ENCODE measurements around the gene EARS2. TPM values are rescaled to one million over a fixed set of nuclear protein-coding genes. Genes with fewer than 3 reads are reported as not detected.

EARS2 gene
- total and polyA plus RNA-seq, 12 donors, result 20.0 to 85.7 (median 33.5) TPM

DNA sequence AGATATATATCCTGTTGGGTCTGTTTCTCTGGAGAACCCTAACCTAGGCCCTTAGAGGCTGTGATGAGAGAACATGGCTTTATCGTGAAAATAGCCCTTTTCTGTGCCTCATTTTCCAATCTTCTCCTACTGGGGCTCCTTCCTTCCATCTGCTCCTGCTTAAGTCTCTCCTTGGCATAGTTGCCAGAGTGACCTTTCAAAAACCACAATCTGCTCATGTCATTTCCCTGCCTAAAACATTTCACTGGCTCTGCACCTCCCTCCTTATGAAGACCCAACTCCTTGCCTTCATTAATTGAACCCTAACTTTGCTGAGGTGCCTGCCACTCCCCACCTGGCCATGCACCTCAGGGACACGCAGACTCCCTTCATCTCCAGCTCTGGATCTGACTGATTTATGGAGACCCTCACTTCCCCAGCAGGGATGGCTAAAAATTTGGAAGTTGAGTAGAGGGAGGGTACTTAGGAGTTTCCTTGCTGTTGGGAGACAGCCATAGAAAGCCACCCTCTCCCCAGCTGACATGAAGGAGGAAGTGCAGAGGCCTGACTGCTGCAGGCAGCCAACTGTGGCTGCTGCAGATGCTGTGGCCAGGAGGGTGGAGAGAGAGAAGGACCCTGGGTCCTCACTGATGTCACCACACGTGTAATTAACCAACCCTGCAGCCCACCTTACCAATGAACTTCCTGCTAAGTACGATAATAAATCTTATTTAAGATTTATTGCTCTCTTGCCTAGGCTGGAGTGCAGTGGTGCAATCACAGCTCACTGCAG, 40.6 kb downstream of the EARS2 start:
- Histone ChIP-seq H3K36me3 (replicated peaks in 1 of 2) (peaks cover 0 to 2% of the 10 kb centered on the region in 2 donors), H3K9me3 (replicated peaks in 1 of 3) (no peaks in the 10 kb centered on the region), H3K27me3 (no peaks in the 10 kb centered on the region), H3K4me3 (no peak overlapping the region), H3K27ac (no peak overlapping the region), H3K4me1 (replicated peaks in 1 of 2) (no peaks in the 10 kb centered on the region)
- TF ChIP-seq, protein P1, sequence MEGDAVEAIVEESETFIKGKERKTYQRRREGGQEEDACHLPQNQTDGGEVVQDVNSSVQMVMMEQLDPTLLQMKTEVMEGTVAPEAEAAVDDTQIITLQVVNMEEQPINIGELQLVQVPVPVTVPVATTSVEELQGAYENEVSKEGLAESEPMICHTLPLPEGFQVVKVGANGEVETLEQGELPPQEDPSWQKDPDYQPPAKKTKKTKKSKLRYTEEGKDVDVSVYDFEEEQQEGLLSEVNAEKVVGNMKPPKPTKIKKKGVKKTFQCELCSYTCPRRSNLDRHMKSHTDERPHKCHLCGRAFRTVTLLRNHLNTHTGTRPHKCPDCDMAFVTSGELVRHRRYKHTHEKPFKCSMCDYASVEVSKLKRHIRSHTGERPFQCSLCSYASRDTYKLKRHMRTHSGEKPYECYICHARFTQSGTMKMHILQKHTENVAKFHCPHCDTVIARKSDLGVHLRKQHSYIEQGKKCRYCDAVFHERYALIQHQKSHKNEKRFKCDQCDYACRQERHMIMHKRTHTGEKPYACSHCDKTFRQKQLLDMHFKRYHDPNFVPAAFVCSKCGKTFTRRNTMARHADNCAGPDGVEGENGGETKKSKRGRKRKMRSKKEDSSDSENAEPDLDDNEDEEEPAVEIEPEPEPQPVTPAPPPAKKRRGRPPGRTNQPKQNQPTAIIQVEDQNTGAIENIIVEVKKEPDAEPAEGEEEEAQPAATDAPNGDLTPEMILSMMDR (IDR thresholded peaks at IDR 0.05), result no peak
- no peak for TF ChIP-seq POLR2A (IDR thresholded peaks at IDR 0.05)
- no peak for DNase-seq
- intact Hi-C loops (cut with DNase I), result no loop called here
- 82 to 94% (median 84%) methylated on average over 4 of the region's 4 CpGs for WGBS, 4 donors

DNA sequence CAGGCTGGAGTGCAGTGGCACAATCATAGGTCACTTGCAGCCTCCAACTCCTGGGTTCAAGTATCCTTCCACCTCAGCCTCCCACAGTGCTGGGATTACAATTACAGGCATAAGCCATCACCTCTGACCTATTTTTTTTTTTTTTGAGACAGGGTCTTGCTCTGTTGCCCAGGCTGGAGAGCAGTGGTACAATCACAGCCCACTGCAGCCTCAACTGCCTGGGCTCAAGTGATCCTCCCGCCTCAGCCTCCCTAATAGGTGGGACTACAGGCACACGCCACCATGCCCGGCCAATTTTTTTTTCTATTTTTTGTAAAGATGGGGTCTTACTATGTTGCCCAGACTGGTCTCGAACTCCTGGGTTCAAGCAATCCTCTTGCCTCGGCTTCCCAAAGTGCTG, 41.3 kb downstream of the EARS2 start:
- Histone ChIP-seq H3K36me3 (replicated peaks in 1 of 2) (no peaks in the 10 kb centered on the region), H3K27me3 (no peaks in the 10 kb centered on the region), H3K4me3 (no peak overlapping the region), H3K4me1 (replicated peaks in 1 of 2) (no peaks in the 10 kb centered on the region), H3K9me3 (replicated peaks in 1 of 3) (no peaks in the 10 kb centered on the region), H3K27ac (no peak overlapping the region)
- DNase-seq, result no peak
- intact Hi-C loops (cut with DNase I), result no loop called here
- WGBS, 4 donors, result 94 to 98% (median 98%) methylated on average over 5 of the region's 5 CpGs
- TF ChIP-seq, protein P1 (IDR thresholded peaks at IDR 0.05), result no peak
- no peak for TF ChIP-seq POLR2A (IDR thresholded peaks at IDR 0.05)

DNA sequence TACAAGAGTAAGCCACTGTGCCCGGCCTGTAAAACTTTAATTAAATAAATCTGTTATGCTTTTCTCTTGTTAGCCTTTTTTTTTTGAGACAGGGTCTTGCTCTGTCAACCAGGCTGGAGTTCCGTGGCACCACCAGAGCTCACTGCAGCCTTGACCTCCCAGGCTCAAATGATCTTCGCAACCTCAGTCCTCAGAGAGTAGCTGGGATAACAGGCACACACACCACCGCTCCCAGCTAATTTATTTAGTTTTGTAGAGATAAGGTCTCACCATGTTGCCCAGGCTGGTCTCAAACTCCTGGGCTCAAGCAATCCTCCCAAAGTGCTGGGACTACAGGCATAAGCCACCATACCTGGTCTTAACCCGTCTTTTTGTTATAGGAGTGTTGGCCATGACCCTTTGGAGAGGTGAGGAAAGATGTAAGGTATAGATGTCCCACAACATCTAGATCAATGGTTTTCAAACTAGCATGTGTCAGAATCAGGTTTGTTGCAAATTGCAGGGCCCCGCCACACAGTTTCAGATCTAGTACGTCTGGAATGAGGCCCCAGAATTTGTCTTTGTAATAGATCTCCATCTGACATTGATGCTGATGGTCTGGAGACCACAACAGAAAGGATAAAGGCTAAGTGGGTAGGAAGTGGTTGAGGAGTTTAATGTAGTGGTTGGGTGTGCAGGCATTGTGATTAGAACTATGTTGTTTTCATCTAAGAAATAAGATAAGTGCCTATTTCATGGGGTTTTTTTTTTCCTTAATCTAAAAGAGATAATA, 42.6 kb downstream of the EARS2 start:
- no peak for TF ChIP-seq POLR2A (IDR thresholded peaks at IDR 0.05)
- TF ChIP-seq, protein P1 (IDR thresholded peaks at IDR 0.05), result no peak
- WGBS, 4 donors, result 86 to 92% (median 87%) methylated on average over 7 of the region's 7 CpGs
- no peaks in the 10 kb centered on the region for H3K36me3 ChIP-seq (replicated peaks in 1 of 2)

DNA sequence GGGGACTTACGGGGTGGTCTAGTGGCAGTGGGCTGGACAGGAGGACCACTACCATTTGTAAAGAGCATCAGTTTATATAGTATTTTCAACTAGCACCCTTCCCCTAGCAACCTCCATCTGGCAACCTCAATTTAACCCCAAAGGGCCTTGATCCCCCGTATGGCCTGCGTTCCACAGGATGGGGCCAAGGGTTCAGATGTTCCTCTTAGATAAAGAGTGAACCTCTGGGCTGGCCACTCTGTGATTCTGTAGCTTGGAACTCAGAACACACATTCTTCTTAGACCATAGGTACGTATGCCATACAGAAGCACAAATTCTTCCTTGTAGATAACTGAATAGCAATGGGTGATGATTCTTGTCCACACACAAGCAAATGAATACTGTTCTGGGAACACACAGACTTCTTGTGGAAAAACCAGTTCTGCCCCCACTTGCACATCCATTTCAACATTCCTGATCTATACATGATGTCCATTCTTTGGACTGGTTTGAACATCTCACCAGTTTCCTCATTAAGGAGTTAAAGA, 44.9 kb downstream of the EARS2 start:
- Histone ChIP-seq H3K27ac (no peak overlapping the region), H3K4me1 (replicated peaks in 1 of 2) (peaks cover 12 to 16% of the 10 kb centered on the region in 2 donors), H3K4me3 (no peak overlapping the region), H3K36me3 (replicated peaks in 1 of 2) (no peaks in the 10 kb centered on the region), H3K9me3 (replicated peaks in 1 of 3) (no peaks in the 10 kb centered on the region), H3K27me3 (no peaks in the 10 kb centered on the region)
- intact Hi-C loops (cut with DNase I), result no loop called here
- WGBS, 4 donors, result 93 to 98% (median 94%) methylated on average over 4 of the region's 4 CpGs
- DNase-seq, result no peak
- TF ChIP-seq POLR2A (IDR thresholded peaks at IDR 0.05), result no peak
- TF ChIP-seq, protein P1 (IDR thresholded peaks at IDR 0.05), result no peak

More for the DNA sequence above, 42.6 kb downstream of the EARS2 start:
- Histone ChIP-seq H3K9me3 (replicated peaks in 1 of 3) (no peaks in the 10 kb centered on the region), H3K27me3 (no peaks in the 10 kb centered on the region), H3K4me3 (no peak overlapping the region), H3K27ac (no peak overlapping the region), H3K4me1 (replicated peaks in 1 of 2) (no peaks in the 10 kb centered on the region)
- intact Hi-C loops (cut with DNase I), result no loop called here
- no peak for DNase-seq

Measured in adrenal gland (tissue), 12 donors.